RWPE2 (cell line): ENCODE data around the gene SLC25A43.
"Not testable (repeated sequence)": the region's sequence is repeated elsewhere in the genome, so short reads cannot be mapped to it uniquely, and the experiment has no call there.

Source experiments
- ATAC-seq: fragments of 200-7000 bp; cut with Tn5 transposase; 3 replicates; pipeline ENCODE4 v1.9.1; 2021; ENCODE audit warnings: low read depth
- DNase-seq: peaks from one replicate; pipeline ENCODE4 v3.0.0-alpha.2; 2020; ENCODE audit warnings: low spot score
- H3K27ac ChIP-seq: fragments of 450-650 bp; 2 replicates; pipeline ENCODE4 v1.5.1; 2017; ENCODE audit warnings: mild to moderate bottlenecking; ENCODE audit not compliant: poor library complexity, severe bottlenecking
- H3K27me3 ChIP-seq: fragments of 250-450 bp; sonication (Bioruptor Pico); 2 replicates; pipeline ENCODE4 v1.5.1; 2021; ENCODE audit warnings: mild to moderate bottlenecking, moderate library complexity; ENCODE audit not compliant: insufficient read depth, poor library complexity, severe bottlenecking
- H3K36me3 ChIP-seq: fragments of 250-450 bp; sonication (Bioruptor Pico); 2 replicates; pipeline ENCODE4 v1.5.1; 2020; ENCODE audit warnings: low read depth, mild to moderate bottlenecking, moderate library complexity
- H3K4me1 ChIP-seq: fragments of 250-450 bp; sonication (Bioruptor Pico); 2 replicates; pipeline ENCODE4 v1.5.1; 2021; ENCODE audit warnings: mild to moderate bottlenecking, moderate library complexity; ENCODE audit not compliant: insufficient read depth, poor library complexity, severe bottlenecking
- H3K4me3 ChIP-seq: fragments of 250-450 bp; sonication (Bioruptor Pico); 2 replicates; pipeline ENCODE4 v1.5.1; 2021; ENCODE audit warnings: mild to moderate bottlenecking, moderate library complexity; ENCODE audit not compliant: severe bottlenecking
- H3K9me3 ChIP-seq: fragments of 250-450 bp; sonication (Bioruptor Pico); 2 replicates; pipeline ENCODE4 v1.5.1; 2021; ENCODE audit warnings: mild to moderate bottlenecking, moderate library complexity; ENCODE audit not compliant: severe bottlenecking
- CTCF ChIP-seq: fragments of 450-650 bp; IDR thresholded peaks from one replicate; pipeline ENCODE4 v1.5.1; 2017; ENCODE audit warnings: mild to moderate bottlenecking, moderate library complexity; ENCODE audit not compliant: poor library complexity, severe bottlenecking

The SLC25A43 gene

GRCh38 chrX:119488749-119489148 is 89.6 kb downstream of the SLC25A43 start:
- DNase-seq (no peak), ATAC-seq (0 out of 3 replicates have a peak, but pooled peaks have one; percentile 31)
- peaks cover 5% of the 10 kb centered on the region for H3K4me1 ChIP-seq
- no peaks in the 10 kb centered on the region for H3K9me3 ChIP-seq
- no peaks in the 10 kb centered on the region for H3K36me3 ChIP-seq
- peak; percentile 63 for TF ChIP-seq CTCF
- no peak overlapping the region for H3K4me3 ChIP-seq
- H3K27me3 ChIP-seq: no peaks in the 10 kb centered on the region
- H3K27ac ChIP-seq: no peak overlapping the region

GRCh38 chrX:119489212-119490074 is 90.3 kb downstream of the SLC25A43 start:
- H3K27ac ChIP-seq: no peak overlapping the region
- H3K27me3 ChIP-seq: no peaks in the 10 kb centered on the region
- no peak overlapping the region for H3K4me3 ChIP-seq
- TF ChIP-seq CTCF: no peak
- ATAC-seq: no peak
- no peak for DNase-seq
- H3K9me3 ChIP-seq: no peaks in the 10 kb centered on the region
- H3K4me1 ChIP-seq: peaks cover 12% of the 10 kb centered on the region
- no peaks in the 10 kb centered on the region for H3K36me3 ChIP-seq

- no peak for TF ChIP-seq CTCF
- DNase-seq (no peak), ATAC-seq (no peak)
- Histone ChIP-seq H3K4me3 (no peak overlapping the region), H3K9me3 (no peaks in the 10 kb centered on the region), H3K27ac (no peak overlapping the region), H3K4me1 (peaks cover 17% of the 10 kb centered on the region), H3K36me3 (no peaks in the 10 kb centered on the region), H3K27me3 (no peaks in the 10 kb centered on the region)
Observed at GRCh38 chrX:119492463-119492862, 93.3 kb downstream of the SLC25A43 start.

- peak; percentile 50 for ATAC-seq
- H3K4me3 ChIP-seq, H3K36me3 ChIP-seq, H3K9me3 ChIP-seq, H3K27me3 ChIP-seq, DNase-seq: not testable (repeated sequence)
- H3K27ac ChIP-seq: peak overlapping the region; percentile 75
- peaks cover 17% of the 10 kb centered on the region for H3K4me1 ChIP-seq
Observed at GRCh38 chrX:119493851-119494495, 94.8 kb downstream of the SLC25A43 start.

GRCh38 chrX:119495734-119496726 is 96.9 kb downstream of the SLC25A43 start:
- no peaks in the 10 kb centered on the region for H3K9me3 ChIP-seq
- DNase-seq: no peak
- no peak for TF ChIP-seq CTCF
- ATAC-seq: no peak
- H3K27ac ChIP-seq: no peak overlapping the region
- no peaks in the 10 kb centered on the region for H3K27me3 ChIP-seq
- no peaks in the 10 kb centered on the region for H3K36me3 ChIP-seq
- no peak overlapping the region for H3K4me3 ChIP-seq
- H3K4me1 ChIP-seq: peaks cover 22% of the 10 kb centered on the region
